Peyer's patch (tissue), 4 donors: ENCODE data around the gene ANGPTL2.

ENCODE experiments used
- POLR2A ChIP-seq, 2 donors: fragments of 450-650 bp; IDR thresholded peaks; one replicate each; pipeline ENCODE4 v1.5.1; 2017; ENCODE audit warnings: antibody characterized with exemption in 2 of 2, mild to moderate bottlenecking in 2 of 2, moderate library complexity in 2 of 2
- TF ChIP-seq, protein P1 (sequence below), 6 experiments: fragments of 450-650 bp in 4 of 6; fragments of 200-600 bp in 2 of 6; sonication (generic) in 1 of 6; IDR thresholded peaks; one replicate each; pipeline ENCODE4 v1.5.1; 2017 to 2019; ENCODE audit warnings: antibody characterized with exemption in 6 of 6, mild to moderate bottlenecking in 3 of 6, moderate library complexity in 1 of 6

DNA sequence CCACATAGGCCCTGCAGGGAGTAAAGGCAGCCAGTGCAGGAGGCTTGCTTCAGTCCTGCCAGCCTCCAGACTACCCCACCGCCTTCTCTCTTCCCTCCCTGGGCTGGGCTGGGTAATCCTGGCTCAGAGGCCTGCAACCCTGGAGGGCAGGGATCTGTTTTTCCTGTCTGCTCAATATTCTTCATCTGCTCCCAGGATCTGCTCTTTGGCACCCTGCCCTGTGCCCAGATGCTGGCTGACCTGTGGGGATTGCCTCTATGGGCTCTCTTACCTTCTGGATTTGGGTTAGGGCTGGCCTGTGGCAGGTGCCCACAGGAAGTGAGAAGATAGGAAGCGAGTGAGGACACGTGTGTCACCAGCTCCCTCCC lies 7.3 kb upstream of the ANGPTL2 start:
- TF ChIP-seq, protein P1, sequence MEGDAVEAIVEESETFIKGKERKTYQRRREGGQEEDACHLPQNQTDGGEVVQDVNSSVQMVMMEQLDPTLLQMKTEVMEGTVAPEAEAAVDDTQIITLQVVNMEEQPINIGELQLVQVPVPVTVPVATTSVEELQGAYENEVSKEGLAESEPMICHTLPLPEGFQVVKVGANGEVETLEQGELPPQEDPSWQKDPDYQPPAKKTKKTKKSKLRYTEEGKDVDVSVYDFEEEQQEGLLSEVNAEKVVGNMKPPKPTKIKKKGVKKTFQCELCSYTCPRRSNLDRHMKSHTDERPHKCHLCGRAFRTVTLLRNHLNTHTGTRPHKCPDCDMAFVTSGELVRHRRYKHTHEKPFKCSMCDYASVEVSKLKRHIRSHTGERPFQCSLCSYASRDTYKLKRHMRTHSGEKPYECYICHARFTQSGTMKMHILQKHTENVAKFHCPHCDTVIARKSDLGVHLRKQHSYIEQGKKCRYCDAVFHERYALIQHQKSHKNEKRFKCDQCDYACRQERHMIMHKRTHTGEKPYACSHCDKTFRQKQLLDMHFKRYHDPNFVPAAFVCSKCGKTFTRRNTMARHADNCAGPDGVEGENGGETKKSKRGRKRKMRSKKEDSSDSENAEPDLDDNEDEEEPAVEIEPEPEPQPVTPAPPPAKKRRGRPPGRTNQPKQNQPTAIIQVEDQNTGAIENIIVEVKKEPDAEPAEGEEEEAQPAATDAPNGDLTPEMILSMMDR (IDR thresholded peaks at IDR 0.05), result no peak
- TF ChIP-seq POLR2A (IDR thresholded peaks at IDR 0.05), result no peak
